Right renal pelvis (tissue), 4 donors: ENCODE data around the gene POLR2J2. TPM values are rescaled to one million over a fixed set of nuclear protein-coding genes. Genes with fewer than 3 reads are reported as not detected.

Source experiments
- polyA plus RNA-seq, 4 donors: library from polyadenylated mRNA; unstranded; fragments of 120-200 nt; gene quantifications; one replicate each; pipeline ENCODE4 v1.2.1, GENCODE V29; 2013; ENCODE audit not compliant: insufficient read length in 4 of 4

POLR2J2 gene
- polyA plus RNA-seq, 4 donors = 1.3 to 3.1 (median 2.2) TPM

Other genes with a start within 250 kb of the POLR2J2 start
- gene ORAI2, start 238.1 kb downstream of the POLR2J2 start, polyA plus RNA-seq = 10 to 100 TPM; 19.6 to 29.8 (median 21.4) TPM
- gene ALKBH4, start 206.8 kb downstream of the POLR2J2 start, polyA plus RNA-seq = 10 to 100 TPM; 10.6 to 16.8 (median 11.5) TPM
- gene LRWD1, start 206.7 kb downstream of the POLR2J2 start, polyA plus RNA-seq = 10 to 100 TPM; 17.9 to 23.8 (median 20.8) TPM
- gene POLR2J, start 192.7 kb downstream of the POLR2J2 start, polyA plus RNA-seq = 10 to 100 TPM; 29.4 to 43.7 (median 31.6) TPM
- 10 to 100 TPM in 2 of 4 donors, 1 to 10 TPM in 2; 7.5 to 22.2 (median 10.1) TPM for gene RASA4B, start 153.9 kb downstream of the POLR2J2 start, polyA plus RNA-seq
- gene UPK3BL2, start 128.0 kb downstream of the POLR2J2 start, polyA plus RNA-seq = 10 to 100 TPM in 1 of 4 donors, 1 to 10 TPM in 3; 4.6 to 10.9 (median 6.4) TPM
- gene SPDYE2, start 120.4 kb downstream of the POLR2J2 start, polyA plus RNA-seq = 1 to 10 TPM; 1.6 to 3.4 (median 2.4) TPM
- 10 to 100 TPM; 58.9 to 81.7 (median 77.2) TPM for gene POLR2J3, start 99.1 kb downstream of the POLR2J2 start, polyA plus RNA-seq
- 10 to 100 TPM; 23.9 to 42.4 (median 31.8) TPM for gene RASA4, start 54.9 kb downstream of the POLR2J2 start, polyA plus RNA-seq
- 10 to 100 TPM in 2 of 4 donors, 1 to 10 TPM in 2; 4.7 to 18.5 (median 11.1) TPM for gene UPK3BL1, start 28.9 kb downstream of the POLR2J2 start, polyA plus RNA-seq
- under 1 TPM; 0.32 to 0.79 (median 0.68) TPM for gene SPDYE2B, start 21.3 kb downstream of the POLR2J2 start, polyA plus RNA-seq
- gene FAM185A, start 77.3 kb upstream of the POLR2J2 start, polyA plus RNA-seq = 10 to 100 TPM; 10.1 to 12.3 (median 10.8) TPM
- 10 to 100 TPM; 75.0 to 97.2 (median 87.6) TPM for gene LRRC17, start 241.3 kb upstream of the POLR2J2 start, polyA plus RNA-seq